NCI-H345 (cell line): ENCODE results near the gene ZNF385B.
"Not testable (repeated sequence)": the region's sequence is repeated elsewhere in the genome, so short reads cannot be mapped to it uniquely, and the experiment has no call there.

Experiments
- DNase-seq: peaks from one replicate; lab custom pipeline; 2025; lab: John Stamatoyannopoulos, UW

The ZNF385B gene

DNA sequence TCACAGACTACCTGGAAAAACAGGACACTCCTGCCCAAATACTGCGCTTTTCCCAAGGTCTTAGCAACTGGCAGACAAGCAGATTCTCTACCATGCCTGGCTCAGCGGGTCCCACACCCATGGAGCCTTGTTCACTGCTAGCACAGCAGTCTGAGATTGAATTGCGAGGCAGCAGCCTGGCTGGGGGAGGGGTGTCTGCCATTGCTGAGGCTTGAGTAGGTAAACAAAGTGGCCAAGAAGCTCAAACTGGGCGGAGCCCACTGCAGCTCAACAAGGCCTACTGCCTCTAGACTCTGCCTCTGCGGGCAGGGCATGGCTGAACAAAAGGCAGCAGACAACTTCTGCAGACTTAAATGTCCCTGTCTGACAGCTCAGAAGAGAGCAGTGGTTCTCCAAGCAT is 231.6 kb downstream of the ZNF385B start:
- not testable (repeated sequence) for DNase-seq

DNA sequence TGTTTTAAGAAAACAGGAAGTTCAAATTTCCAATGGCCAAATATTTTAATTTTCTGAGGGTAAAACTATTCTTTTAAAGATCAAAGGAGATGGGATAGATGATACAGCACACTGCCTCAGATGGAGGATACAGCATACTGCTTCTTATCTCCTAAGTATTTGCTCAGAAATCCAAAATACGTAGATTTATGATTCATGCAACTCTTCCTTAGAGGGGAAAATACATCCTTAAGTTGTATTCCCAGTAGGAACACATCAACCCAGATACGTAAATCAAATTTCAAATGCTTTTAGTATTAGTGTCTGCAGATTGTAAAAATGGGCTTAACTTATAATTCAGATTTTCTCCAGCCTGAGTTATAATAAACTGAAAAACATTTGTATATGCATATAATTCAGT is 235.2 kb downstream of the ZNF385B start:
- DNase-seq = no peak

DNA sequence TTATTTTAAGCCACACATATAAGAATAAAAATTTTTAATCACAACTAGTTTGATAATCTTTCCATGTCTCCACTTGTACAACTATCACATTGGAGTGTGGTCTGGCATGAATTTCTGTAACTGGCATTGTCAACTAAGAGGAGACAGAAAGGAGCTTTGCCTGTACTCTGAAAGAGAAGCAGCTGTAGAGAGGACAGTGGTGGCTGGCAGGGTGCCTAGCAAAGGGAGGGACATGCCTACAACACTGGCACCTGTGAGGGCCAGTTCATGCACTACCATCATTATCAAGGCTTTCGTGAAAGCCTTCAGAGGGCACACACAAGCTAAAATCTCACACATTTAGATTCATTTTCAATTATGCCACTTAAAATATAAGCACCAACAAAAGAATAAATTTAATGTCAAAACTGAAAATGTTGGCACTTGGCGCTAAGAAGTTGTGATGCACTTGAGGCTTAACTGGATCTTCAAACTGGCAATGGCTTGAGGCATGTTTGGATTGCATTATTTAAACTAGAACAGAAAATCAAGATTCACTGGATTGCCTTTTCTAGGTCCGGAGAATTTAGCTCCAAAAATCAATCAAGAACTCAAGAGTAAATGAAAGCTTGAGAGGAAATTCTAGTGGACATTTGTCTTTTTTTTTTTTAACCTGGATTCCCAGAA is 238.6 kb downstream of the ZNF385B start:
- peak; percentile 1 for DNase-seq

DNA sequence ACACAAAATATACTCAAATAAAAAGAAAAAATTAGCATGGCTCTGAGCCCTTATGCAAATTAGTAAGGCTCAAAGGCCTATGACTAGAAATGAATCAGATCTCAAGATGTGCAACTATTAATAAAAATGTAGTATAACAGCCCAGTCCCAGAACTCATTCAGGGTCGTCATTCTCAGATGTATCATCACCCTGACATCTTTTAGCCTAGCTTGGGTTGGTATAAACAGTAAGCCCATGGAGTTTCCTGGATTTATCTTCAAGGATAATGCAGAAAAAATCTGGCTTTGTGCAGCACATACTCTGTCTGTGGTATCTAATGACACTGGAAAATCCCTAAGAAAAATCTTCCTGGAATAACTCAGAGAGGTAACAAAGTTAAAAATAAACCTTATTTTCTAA is 239.3 kb downstream of the ZNF385B start:
- no peak for DNase-seq

DNA sequence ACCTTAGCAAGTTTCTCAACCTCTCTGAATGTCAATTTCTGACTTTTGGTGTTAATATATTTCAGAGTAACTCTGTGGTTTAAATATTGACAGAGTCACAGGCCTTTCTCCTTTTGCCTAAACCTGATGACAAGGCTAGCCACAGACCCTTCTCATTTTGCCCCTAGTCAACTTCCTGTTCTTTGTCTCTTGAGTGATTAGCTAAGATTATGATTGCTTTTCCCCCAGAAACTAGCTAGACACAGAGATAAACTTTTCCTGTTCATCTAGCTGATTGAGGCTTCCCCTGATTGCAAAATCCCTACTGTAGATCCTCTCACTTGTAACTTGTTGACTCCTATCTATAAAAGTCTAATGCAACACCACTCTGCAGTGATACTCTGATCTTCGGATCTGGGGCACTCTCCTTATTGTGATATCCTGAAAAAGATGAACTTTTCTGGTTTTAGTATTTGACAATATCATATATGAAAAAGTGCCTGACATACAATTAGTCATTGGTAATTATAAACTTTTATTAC is 241.4 kb downstream of the ZNF385B start:
- no peak for DNase-seq

DNA sequence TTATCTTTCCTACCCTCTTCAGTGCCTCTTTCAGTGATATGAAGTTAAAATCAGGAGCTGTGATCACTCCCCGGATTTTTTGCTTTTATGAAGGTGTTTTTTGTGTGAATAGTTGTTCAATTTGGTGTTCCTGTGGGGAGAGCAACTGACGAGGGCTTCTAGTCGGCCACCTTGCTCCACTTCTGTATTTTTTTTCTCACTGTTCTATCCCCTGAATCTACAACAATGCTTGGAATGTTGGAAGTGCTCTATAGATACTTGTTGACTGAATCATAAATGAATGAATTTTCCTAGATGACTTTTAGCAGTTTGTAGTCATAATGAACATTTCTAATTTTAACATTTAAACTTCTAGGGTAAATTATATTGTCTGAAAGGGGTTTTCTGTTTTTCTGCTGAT is 247.3 kb downstream of the ZNF385B start:
- no peak for DNase-seq

DNA sequence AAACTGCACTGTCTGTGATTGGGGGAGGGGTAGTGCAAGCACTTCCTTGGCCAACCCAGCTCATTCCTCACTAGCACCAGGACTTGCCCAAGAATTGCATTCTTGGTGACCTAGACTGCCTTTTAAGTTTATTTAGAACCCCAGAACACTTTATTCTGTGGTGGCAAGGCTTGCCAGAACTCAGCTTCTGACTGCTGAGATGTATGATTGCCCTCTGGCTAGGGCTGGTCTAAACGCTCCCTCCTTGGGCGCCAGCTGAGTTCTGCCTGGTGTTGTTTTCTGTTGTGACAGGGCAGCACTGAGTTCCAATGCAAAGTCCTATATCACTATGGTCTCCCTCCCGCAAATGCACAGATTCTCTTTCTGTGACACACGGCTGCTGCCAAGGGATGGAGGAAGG is 247.7 kb downstream of the ZNF385B start:
- DNase-seq = no peak

DNA sequence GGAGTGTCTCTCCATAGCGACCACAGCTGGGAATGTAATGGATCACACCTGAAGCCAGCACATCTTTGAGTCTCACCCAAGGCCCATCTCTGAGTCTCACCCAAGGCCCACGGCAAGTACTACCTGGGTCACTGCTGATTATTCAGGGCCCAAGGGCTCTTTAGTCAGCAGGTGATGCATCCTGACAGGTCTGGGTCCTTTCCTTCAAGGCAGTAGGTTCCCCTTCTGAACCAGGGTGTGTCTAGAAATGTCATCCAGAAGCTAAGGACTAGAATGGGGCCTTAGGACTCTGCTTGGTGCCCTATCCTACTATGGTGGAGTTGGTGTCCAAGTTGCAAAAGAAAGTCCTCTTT is 248.1 kb downstream of the ZNF385B start:
- no peak for DNase-seq

DNA sequence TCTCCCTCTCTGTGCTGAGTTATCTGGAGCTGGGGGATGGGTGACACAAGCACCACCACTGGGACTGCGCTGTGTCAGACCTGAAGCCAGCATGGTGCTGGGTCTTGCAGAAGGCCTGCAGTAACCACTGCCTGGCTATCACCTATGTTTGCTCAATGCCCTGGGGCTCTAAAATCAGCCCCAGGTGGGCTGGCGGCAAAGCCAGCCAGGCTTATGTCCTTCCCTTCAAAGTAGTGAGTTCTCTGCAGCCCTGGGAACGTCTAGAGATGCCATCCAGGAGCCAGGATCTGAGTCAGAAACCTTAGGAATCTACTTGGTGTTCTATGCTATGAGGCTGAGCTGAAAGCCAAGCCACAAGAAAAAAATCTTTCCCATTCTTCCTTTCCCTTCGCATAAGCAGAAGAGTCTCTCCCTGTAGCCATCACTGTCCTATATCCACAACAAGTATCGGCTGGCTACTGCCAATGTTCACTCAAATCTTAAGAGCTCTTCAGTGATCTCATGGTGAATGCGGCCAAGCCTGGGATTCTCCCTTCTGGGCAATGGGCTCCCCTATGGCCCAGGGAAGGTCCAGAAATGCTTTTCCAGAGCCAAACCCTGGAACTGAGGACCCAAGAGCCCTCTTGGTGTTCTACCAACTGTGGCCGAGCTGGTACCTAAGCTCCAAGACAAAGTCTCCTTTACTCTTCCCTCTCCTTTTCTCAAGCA is 248.7 kb downstream of the ZNF385B start:
- DNase-seq = no peak

DNA sequence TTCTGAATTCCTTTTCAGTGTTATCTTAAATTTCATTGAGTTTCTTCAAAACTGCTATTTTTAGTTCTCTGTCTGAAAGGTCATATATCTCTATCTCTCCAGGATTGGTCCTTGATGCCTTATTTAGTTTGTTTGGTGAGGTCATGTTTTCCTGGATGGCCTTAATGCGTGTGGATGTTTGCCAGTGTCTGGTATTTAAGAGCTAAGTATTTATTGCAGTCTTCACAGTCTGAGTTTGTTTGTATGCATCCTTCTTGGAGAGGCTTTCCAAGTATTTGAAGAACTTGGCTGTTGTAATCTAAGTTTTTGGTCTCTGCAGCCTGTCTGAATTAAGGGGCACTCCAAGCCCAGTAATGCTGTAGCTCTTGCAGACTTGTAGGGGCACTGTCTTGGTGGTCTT is 249.3 kb downstream of the ZNF385B start:
- no peak for DNase-seq

DNA sequence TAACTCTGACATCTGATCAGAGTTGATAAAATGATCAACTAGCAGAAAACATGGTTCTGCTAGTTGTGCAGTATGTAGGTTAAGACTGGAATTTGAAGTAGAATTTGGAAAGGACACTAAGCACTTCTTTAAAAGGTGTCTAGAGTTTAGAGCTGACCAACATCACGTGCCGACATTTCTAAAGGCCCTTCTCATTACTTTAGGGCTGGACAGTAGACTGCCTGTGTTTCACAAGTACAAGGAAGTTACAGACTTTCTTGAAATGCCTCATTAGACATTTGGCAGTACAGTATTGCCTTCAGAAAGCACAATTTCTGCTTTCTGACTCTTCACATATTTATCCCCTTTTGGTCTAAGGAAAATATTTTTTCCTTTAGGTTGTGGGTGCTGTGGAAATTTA is 255.3 kb downstream of the ZNF385B start:
- DNase-seq = no peak

DNA sequence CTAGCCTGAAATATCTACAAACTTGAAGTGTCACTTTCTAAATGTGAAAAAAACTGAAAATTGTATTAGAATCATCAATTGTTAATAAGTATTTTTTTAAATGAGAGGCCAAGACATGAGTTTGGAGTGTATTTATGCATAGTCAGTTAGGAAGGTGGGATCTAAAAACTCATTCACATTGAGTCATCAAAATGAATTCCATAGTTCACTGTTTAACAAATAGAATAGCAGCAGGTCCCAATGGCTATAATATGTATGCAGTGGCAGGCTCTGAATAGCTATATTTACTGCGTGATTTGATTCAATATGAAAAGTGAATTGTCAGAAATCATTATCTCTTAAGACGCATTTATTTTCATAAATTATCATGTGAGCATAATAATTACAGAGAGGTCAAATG is 256.1 kb downstream of the ZNF385B start:
- no peak for DNase-seq

DNA sequence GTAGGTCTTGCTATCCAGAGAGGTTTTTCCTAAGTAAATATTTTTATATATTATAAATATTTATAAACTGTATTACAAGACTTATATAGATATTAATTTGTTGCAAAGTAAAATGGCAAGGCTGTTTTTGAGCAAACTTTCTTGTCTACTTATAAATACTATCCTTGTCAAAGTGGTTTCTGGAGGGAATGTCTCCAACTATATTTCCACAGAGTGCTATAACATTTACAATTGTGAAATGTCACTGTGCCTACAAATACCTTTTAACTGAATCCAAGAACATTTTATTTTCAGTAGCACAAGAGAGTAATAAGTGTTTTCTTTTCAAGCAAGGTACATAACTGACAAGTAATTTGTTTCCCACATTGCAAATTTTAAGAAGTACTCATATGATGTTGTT is 256.8 kb downstream of the ZNF385B start:
- no peak for DNase-seq

DNA sequence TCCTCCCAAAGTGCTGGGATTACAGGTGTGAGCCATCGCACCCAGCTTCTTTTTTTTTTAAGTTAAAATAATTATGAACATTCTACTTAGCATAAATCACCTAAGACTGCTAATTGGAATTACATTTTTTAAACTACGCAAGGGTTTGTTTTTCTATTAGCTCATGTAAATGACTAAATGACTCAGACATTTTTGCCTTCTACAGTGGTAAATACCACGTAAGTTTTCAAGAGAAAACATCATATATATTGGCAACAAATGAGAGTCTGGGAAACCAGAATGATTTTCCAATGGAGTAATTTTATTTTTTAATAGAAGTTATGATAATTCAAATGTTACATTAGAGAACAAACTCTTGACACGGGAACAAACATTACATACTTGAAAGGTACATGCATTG is 259.0 kb downstream of the ZNF385B start:
- no peak for DNase-seq

DNA sequence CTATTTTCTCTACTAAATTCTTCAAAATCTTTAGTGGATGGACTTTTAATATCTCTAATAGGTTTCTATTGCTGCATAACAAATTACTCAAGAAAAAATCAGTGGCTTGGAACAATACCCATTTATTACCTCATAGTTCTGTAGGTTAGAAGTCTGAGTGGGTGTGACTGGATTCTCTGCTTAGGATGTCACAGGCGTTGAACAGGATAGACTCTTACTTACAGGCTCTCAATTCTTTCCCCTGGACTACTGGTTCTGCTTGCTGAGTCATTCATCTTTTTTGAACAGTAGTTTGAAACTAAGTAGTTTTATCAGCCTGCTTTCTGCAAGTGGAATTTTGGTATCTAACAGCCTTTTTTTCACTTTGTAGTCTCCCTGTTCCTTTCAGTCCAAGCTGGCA is 265.4 kb downstream of the ZNF385B start:
- DNase-seq = no peak

DNA sequence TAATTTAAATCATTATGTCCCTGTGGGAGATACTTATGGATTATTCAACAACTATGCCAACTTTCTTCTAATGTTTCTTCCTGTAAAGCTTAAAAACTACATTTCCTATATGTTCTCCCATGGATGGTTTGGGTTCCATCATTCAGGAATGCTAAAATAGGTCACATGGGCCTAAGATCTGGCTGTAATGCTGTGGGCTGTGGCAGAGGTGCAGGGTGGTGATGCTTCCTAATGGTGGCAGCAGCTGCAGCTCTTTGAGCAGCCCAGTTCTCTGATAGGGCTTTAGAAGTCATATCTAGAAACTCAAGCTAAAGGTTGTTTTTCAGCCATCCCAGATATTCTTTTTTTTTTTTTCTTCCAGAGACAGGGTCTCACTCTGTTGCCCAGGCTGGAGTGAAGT is 266.1 kb downstream of the ZNF385B start:
- no peak for DNase-seq

DNA sequence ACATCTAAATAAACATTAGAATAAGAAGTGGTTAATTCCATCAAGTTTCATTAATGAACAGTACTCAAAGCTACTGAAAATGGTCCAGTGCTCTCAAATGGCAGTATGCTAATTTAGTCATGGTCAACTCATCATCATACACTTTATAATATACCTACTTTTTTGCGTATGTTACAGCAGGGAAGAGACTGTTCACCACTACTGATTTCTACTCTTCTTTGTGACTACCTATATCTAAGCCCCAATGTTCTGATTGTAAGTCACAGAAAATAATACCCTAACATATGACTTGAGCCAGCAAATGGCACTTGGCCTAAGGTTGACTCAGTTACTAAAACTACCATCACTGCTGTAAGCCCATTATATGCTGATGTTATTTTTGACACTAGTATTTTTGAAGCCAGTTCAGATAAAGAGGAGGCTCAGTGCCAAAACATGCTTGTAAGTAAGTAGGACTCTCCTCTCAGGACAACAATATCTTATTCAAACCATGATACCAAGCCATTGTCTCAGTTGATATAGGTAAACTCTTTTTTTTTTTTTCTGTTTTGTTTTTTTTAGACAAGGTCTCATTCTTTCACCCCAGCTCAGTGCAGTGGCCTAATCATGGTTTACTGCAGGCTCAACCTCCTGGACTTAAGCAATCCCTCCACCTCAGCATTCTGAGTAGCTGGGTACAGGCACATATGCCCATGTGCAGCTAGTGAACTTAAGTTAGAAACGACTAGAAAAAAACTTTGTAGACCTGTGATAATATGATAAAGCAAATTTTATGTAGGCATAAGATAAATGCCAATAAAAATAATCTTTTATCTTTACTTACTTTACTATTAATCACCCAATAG is 266.9 kb downstream of the ZNF385B start:
- no peak for DNase-seq

DNA sequence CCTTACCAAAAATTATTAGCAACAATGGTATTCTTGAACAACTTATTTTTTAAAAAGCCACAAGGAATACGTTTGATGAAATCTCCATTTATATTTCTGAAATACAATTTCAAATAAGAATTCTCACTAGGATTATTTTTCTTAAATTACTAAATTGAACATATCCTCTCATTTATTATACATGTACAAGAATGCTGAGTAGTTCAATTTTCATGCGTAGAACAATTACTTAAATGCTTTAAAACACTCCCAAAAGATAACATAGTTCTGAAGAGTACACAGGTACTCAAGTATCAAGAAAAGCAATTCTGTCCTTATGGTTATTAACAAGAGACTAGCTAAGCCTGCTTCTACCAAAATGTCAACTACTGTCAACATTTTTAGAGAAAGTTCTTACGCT is 268.1 kb downstream of the ZNF385B start:
- no peak for DNase-seq

DNA sequence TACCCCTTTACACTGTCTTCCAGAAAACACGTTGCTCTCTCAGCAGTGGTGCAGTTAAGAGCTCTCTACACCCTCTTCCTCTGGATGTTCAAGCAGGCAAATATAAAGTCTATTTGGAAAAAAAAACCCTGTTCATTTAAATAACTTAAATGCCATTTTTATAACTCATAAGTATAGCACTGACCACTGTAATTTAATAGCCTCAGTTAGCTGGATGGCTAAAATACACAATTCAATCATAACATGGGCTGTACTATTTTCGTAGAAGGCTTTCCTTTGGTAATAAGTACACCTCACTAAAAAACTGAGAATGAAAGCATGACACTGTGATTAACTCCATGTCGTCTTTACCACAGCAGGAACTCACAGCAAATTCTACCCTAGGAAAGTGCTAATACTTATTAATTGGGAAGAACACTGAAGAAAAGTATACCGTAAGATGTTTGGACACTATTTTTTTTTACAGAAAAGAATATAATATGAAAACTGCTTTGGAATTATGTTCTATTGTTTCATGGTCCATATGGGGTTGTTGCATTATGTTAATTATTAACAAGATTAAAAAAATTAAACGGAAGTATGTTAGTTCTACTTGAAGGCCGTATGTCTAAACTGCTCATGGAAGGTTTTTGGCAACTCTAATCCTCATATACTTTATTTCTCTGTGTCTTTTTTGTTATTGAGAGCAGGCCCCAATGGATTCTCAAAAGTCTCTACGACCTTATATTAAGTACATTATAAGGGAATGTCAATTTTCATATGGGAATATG is 269.1 kb downstream of the ZNF385B start:
- DNase-seq = no peak

DNA sequence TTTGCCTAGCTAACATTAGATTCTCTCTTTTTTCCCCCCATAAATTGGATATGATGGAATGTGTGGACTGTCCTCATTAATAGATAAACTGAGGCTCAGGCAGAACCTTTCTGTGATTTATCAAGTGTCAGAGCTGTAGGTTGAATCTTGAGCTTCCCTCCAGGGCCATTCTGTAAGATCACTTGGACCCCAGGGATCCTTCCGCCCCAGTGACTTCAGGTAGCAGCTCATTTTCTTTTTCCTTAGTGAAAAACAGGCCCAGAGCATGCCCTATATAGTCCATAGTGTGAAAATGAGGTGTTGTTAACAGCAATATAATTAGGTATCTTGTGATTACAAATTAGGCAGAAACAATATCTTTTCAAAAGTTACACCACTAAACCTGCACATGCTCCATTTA is 269.7 kb downstream of the ZNF385B start:
- no peak for DNase-seq

DNA sequence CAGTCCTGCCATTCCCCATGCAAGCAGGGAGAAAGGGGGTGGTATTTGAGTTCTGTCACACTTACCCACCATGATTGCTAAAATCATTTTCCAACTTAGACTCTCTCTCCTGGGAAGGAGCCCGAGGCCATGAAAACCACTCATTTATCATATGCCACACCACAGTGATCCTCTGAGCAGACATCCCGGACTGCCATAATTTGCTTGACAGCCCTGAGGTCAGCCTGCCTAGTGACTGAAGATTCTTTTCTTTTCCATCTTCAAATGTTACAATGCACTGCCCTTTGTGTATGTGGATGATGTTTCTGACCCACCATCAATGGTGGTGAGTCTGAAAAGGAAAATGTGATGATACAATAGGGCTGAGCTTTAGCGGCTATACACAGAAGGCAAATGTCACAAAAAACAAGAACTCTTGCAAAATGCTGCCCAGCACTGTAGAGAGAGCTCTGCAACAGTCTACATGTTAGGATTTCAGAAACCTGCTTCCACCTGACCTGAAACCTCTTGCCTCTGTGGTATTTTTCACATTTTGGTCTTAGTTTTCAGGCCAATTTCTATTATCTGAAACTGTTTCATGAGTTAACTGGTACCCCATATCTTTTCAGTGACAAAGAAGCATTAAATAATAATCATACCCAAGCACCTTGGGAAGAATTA is 272.8 kb downstream of the ZNF385B start:
- no peak for DNase-seq

DNA sequence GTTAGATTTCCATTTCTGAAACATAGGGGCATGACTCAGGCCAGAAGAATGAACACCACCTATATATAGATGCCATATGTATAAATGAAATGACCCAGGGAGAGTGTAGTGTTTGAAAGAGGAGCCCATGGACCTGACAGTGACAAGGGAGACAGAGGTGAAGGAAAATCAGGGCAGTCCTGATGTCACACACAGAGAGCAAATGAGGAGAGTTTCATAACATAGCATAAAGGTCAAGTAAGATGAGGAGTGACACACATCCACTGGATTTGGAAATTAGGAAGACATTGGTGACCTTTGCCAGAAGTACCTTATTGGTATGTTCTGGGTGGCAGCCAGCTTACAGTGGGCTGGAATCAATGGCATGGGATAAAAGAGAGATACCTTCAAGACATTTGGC is 276.7 kb downstream of the ZNF385B start:
- no peak for DNase-seq
